Activated CD4-positive, alpha-beta T cell treated with anti-CD3 and anti-CD28 coated beads, Interleukin-2, amount 50 U/mL, for 48 hours (primary cell): ENCODE measurements around the gene STAT6.

Experiments
- DNase-seq, 2 experiments: peaks; one replicate each; pipeline ENCODE4 v3.0.0-alpha.2; 2020

Gene STAT6

GRCh38 chr12:57146092-57146491 is 34.9 kb upstream of the STAT6 start:
- DNase-seq, result no peak

- DNase-seq, result no peak
Observed at GRCh38 chr12:57145460-57146059, 34.4 kb upstream of the STAT6 start.

GRCh38 chr12:57143454-57143853 is 32.3 kb upstream of the STAT6 start:
- no peak for DNase-seq

- DNase-seq, result no peak
Observed at GRCh38 chr12:57142727-57143126, 31.6 kb upstream of the STAT6 start.

GRCh38 chr12:57142121-57142520 is 31.0 kb upstream of the STAT6 start:
- no peak for DNase-seq

GRCh38 chr12:57141249-57141648 is 30.1 kb upstream of the STAT6 start:
- DNase-seq, result no peak

GRCh38 chr12:57139796-57140649 is 28.9 kb upstream of the STAT6 start:
- no peak for DNase-seq

- no peak for DNase-seq
Observed at GRCh38 chr12:57138526-57139272, 27.5 kb upstream of the STAT6 start.

GRCh38 chr12:57135527-57136326 is 24.6 kb upstream of the STAT6 start:
- DNase-seq, result no peak

GRCh38 chr12:57134949-57135348 is 23.8 kb upstream of the STAT6 start:
- DNase-seq, result no peak

- no peak for DNase-seq
Observed at GRCh38 chr12:57133916-57134315, 22.8 kb upstream of the STAT6 start.

- no peak for DNase-seq
Observed at GRCh38 chr12:57133013-57133569, 21.9 kb upstream of the STAT6 start.

GRCh38 chr12:57131896-57132744 is 21.0 kb upstream of the STAT6 start:
- no peak for DNase-seq

- no peak for DNase-seq
Observed at GRCh38 chr12:57130941-57131340, 19.8 kb upstream of the STAT6 start.

- DNase-seq, result no peak
Observed at GRCh38 chr12:57129889-57130288, 18.7 kb upstream of the STAT6 start.

GRCh38 chr12:57129321-57129842 is 18.2 kb upstream of the STAT6 start:
- DNase-seq, result no peak

GRCh38 chr12:57128519-57129247 is 17.5 kb upstream of the STAT6 start:
- DNase-seq, result no peak

- peak; percentile 74 to 78 for DNase-seq
Observed at GRCh38 chr12:57127726-57128518, 16.8 kb upstream of the STAT6 start, which contains the start of gene LRP1. LRP1 (plus strand) TSS chr12:57128483; CDS start chr12:57128965, 482 bp downstream.

- peak; percentile 43 to 62 for DNase-seq
Observed at GRCh38 chr12:57127101-57127725, 16.1 kb upstream of the STAT6 start.
